Fibroblast of lung (primary cell): Measurements from ENCODE around the gene KCNH2. TPM values are rescaled to one million over a fixed set of nuclear protein-coding genes. Genes with fewer than 3 reads are reported as not detected.
A peak's percentile ranks its signal among the peaks of the same experiment; 100 is the strongest.

Source experiments
- DNase-seq, 2 donors: peaks; one replicate each; pipeline versions ENCODE4 v3.0.0 to v3.0.0-alpha.2; 2010; ENCODE audit warnings: low read depth in 2 of 2
- H2AFZ ChIP-seq: 2 replicates; pipeline ENCODE4 v1.5.1; 2012; ENCODE audit warnings: low read length, control low read depth, inconsistent platforms
- H3K27ac ChIP-seq: 2 replicates; pipeline ENCODE4 v1.5.1; 2011; ENCODE audit warnings: low read length, control low read depth; ENCODE audit not compliant: insufficient read depth
- H3K27me3 ChIP-seq: 2 replicates; pipeline ENCODE4 v1.5.1; 2011; ENCODE audit warnings: mild to moderate bottlenecking, low read length; ENCODE audit not compliant: control insufficient read depth, insufficient read depth
- H3K36me3 ChIP-seq: 2 replicates; pipeline ENCODE4 v1.5.1; 2011; ENCODE audit warnings: low read length; ENCODE audit not compliant: control insufficient read depth, insufficient read depth
- H3K4me1 ChIP-seq: 2 replicates; pipeline ENCODE4 v1.5.1; 2011; ENCODE audit warnings: low read length; ENCODE audit not compliant: control insufficient read depth, insufficient read depth; ENCODE audit errors: extremely low read depth
- H3K4me2 ChIP-seq: 2 replicates; pipeline ENCODE4 v1.5.1; 2011; ENCODE audit warnings: low read length, control low read depth; ENCODE audit not compliant: insufficient read depth; ENCODE audit errors: extremely low read depth
- H3K4me3 ChIP-seq, 4 experiments: fragments of 200-600 bp in 1 of 4; sonication (generic) in 1 of 4; replicated peaks in 1 of 4; 2 replicates each; pipeline ENCODE4 v1.5.1; 2011 to 2016; ENCODE audit warnings: low read length in 4 of 4, low read depth in 3 of 4, mild to moderate bottlenecking in 3 of 4, control low read depth in 2 of 4, inconsistent platforms in 1 of 4, mixed read lengths in 1 of 4; ENCODE audit not compliant: insufficient read depth in 1 of 4; ENCODE audit errors: control extremely low read depth in 1 of 4
- H3K79me2 ChIP-seq: 2 replicates; pipeline ENCODE4 v1.5.1; 2012; ENCODE audit warnings: mild to moderate bottlenecking, low read length, inconsistent platforms; ENCODE audit not compliant: control insufficient read depth, insufficient read depth
- H3K9ac ChIP-seq: 2 replicates; pipeline ENCODE4 v1.5.1; 2011; ENCODE audit warnings: mild to moderate bottlenecking, low read length, control low read depth; ENCODE audit not compliant: insufficient read depth
- H3K9me3 ChIP-seq: 2 replicates; pipeline ENCODE4 v1.5.1; 2012; ENCODE audit warnings: low read depth, low read length; ENCODE audit not compliant: control insufficient read depth, insufficient read depth
- H4K20me1 ChIP-seq: 2 replicates; pipeline ENCODE4 v1.5.1; 2011; ENCODE audit warnings: low read length; ENCODE audit not compliant: control insufficient read depth, insufficient read depth; ENCODE audit errors: extremely low read depth
- CTCF ChIP-seq, 2 donors: IDR thresholded peaks in 1 of 2; conservative IDR thresholded peaks in 1 of 2; 1 replicate in 1 of 2; 2 replicates in 1 of 2; pipeline ENCODE4 v1.5.1; 2011 to 2012; ENCODE audit warnings: low read length in 2 of 2, control low read depth in 1 of 2, inconsistent platforms in 1 of 2, low read depth in 1 of 2, mild to moderate bottlenecking in 1 of 2
- EZH2 ChIP-seq: IDR thresholded peaks from 2 replicates; pipeline ENCODE4 v1.5.1; 2012; ENCODE audit warnings: low read length, control low read depth, mild to moderate bottlenecking; ENCODE audit errors: missing control alignments
- polyA plus RNA-seq, 2 donors: library from polyadenylated mRNA; depleted of rRNA in 1 of 2; stranded (reverse) in 1 of 2; unstranded in 1 of 2; fragments of >200 nt; gene quantifications; 2 replicates each; pipeline ENCODE4 v1.2.1, GENCODE V29; 2011 to 2012; ENCODE audit warnings: missing spikeins in 1 of 2
- total RNA-seq: library from RNA; depleted of rRNA; stranded (reverse); fragments of >200 nt; gene quantifications from 2 replicates; pipeline ENCODE4 v1.2.1, GENCODE V29; 2014

The KCNH2 gene
- total and polyA plus RNA-seq, 2 donors (not counting 1 experiment from before 2014, with no cell fraction given) = 0.15 to 6.1 TPM

- Histone ChIP-seq H2AFZ (no peak overlapping the region), H3K27me3 (no peaks in the 10 kb centered on the region), H4K20me1 (no peaks in the 10 kb centered on the region), H3K4me2 (no peak overlapping the region), H3K4me3 (no peak overlapping the region), H3K9ac (no peak overlapping the region), H3K9me3 (no peaks in the 10 kb centered on the region), H3K36me3 (no peaks in the 10 kb centered on the region), H3K27ac (no peak overlapping the region), H3K4me1 (no peaks in the 10 kb centered on the region), H3K79me2 (no peaks in the 10 kb centered on the region)
- DNase-seq = no peak
- TF ChIP-seq EZH2 (no peak), CTCF (conservative IDR thresholded peaks at IDR 0.05 in 1 of 2, IDR thresholded peaks at IDR 0.05 in 1 of 2; ENCODE audit: low read depth in 1 of 2, low read length in 2 of 2) (no peak)
These were observed 30.8 kb downstream of the KCNH2 start for GRCh38 chr7:150947241-150947745.

GRCh38 chr7:150946421-150947240 is 31.5 kb downstream of the KCNH2 start:
- TF ChIP-seq CTCF (conservative IDR thresholded peaks at IDR 0.05 in 1 of 2, IDR thresholded peaks at IDR 0.05 in 1 of 2; ENCODE audit: low read depth in 1 of 2, low read length in 2 of 2) (no peak), EZH2 (no peak)
- H3K4me1 ChIP-seq = no peaks in the 10 kb centered on the region
- no peaks in the 10 kb centered on the region for H3K27me3 ChIP-seq
- H3K9ac ChIP-seq = no peak overlapping the region
- H3K4me2 ChIP-seq = no peak overlapping the region
- H2AFZ ChIP-seq = no peak overlapping the region
- DNase-seq = no peak
- no peak overlapping the region for H3K4me3 ChIP-seq
- no peak overlapping the region for H3K27ac ChIP-seq
- H3K36me3 ChIP-seq = no peaks in the 10 kb centered on the region
- no peaks in the 10 kb centered on the region for H3K9me3 ChIP-seq
- H3K79me2 ChIP-seq = no peaks in the 10 kb centered on the region
- H4K20me1 ChIP-seq = no peaks in the 10 kb centered on the region

GRCh38 chr7:150945853-150946420 is 32.2 kb downstream of the KCNH2 start:
- Histone ChIP-seq H3K27ac (no peak overlapping the region), H3K4me2 (no peak overlapping the region), H3K4me1 (no peaks in the 10 kb centered on the region), H3K79me2 (no peaks in the 10 kb centered on the region), H3K9me3 (no peaks in the 10 kb centered on the region), H3K27me3 (no peaks in the 10 kb centered on the region), H3K9ac (no peak overlapping the region), H3K36me3 (no peaks in the 10 kb centered on the region), H4K20me1 (no peaks in the 10 kb centered on the region), H2AFZ (no peak overlapping the region), H3K4me3 (no peak overlapping the region)
- DNase-seq = peak in 1 of 2 donors; percentile 62
- no peak for TF ChIP-seq CTCF (conservative IDR thresholded peaks at IDR 0.05 in 1 of 2, IDR thresholded peaks at IDR 0.05 in 1 of 2; ENCODE audit: low read depth in 1 of 2, low read length in 2 of 2)
- TF ChIP-seq EZH2 = no peak
